ENCODE results near the gene MAP3K14. TPM values are rescaled to one million over a fixed set of nuclear protein-coding genes. Genes with fewer than 3 reads are reported as not detected.

The MAP3K14 gene
- total and polyA plus RNA-seq, 4 donors = 1.2 to 7.8 (median 4.2) TPM

DNA sequence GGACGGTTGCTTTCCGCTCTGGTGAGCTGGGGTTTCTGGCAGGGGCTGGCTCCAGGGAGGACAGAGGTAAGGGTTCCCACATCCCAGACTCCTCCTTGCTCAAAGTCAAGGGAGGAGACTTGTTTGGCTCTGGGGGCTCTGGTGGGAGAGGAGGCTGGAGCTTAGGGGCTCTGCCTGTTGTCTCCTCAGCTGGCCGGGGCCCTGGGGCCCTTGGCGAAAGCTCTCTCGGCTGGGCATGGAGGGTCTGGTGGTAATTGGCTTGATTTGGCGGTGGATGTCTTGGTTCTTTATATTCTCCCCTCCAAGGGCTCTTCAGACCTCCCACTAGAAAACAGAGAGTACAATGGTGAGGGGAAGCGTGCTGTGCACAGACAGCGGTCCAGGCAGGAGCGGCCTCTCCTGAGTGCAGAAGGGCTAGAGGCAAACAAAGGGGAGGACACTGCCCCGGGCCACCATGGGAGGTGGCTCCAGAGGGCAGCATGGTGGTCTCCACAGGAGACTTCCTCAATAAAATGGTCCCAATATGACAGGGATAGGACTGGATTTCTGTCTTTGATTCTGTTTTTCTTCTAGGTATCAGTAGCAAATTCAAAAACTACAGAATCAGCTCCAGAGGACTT, 49.3 kb downstream of the MAP3K14 start:
- H3K27ac ChIP-seq (ENCODE audit: low read depth in 1 of 2, low read length in 2 of 2) = no peak overlapping the region
- no peaks in the 10 kb centered on the region for H3K27me3 ChIP-seq (ENCODE audit: control insufficient read depth in 4 of 4, insufficient read depth in 4 of 4, low read length in 3 of 4)
- WGBS = 97% methylated on average over 10 of the region's 10 CpGs
- H3K36me3 ChIP-seq (ENCODE audit: control insufficient read depth in 4 of 4, insufficient read depth in 3 of 4, low read depth in 1 of 4, low read length in 3 of 4) = peaks cover 24 to 65% (median 46%) of the 10 kb centered on the region in 4 donors
- no peak overlapping the region for H3K9ac ChIP-seq (ENCODE audit: low read depth in 1 of 2, low read length in 2 of 2)
- DNase-seq (ENCODE audit: low spot score) = no peak
- H3K4me1 ChIP-seq (ENCODE audit: control insufficient read depth in 4 of 4, insufficient read depth in 4 of 4, low read length in 3 of 4) = peaks cover 2 to 16% (median 8%) of the 10 kb centered on the region in 4 donors
- TF ChIP-seq EGR1 (IDR thresholded peaks at IDR 0.05; ENCODE audit: low read depth in 2 of 2) (no peak), JUND (IDR thresholded peaks at IDR 0.05) (no peak), NR2F2 (IDR thresholded peaks at IDR 0.05) (no peak), ATF3 (IDR thresholded peaks at IDR 0.05) (no peak), RXRA (IDR thresholded peaks at IDR 0.05) (no peak), TAF1 (conservative IDR thresholded peaks at IDR 0.05) (no peak), HNF4A (conservative IDR thresholded peaks at IDR 0.05) (no peak), RAD21 (IDR thresholded peaks at IDR 0.05) (no peak)
- no peaks in the 10 kb centered on the region for H3K9me3 ChIP-seq (ENCODE audit: control insufficient read depth in 4 of 4, low read length in 3 of 4)
- no peak overlapping the region for H3K4me3 ChIP-seq (ENCODE audit: low read depth in 1 of 3, low read length in 3 of 3)

DNA sequence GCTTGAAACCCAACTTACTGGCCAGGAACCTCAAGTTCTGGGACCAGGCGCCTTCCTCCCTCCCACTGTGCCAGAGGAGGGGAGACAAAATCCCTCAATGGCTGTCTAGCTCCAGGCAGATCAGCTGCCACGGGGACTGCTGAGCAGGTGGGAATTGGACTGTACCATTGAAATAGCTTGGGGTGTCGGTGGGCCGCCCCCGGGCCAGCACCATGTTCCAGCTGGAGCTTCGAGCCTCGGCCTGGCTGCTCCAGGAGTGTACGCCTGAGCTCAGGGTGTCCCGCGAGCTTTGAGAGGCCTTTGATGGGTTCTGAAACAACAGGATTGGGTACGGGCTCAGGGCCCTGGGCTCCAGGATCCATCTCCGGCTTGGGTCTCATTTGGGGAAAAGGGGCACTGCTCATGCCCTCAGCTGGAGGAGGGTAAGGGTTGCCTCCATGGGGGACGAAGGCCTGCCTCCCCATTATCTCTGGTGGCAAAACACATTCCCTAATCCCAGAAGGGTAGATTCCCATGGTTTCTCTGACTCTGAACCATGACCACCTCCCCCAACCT, 50.4 kb downstream of the MAP3K14 start:
- Histone ChIP-seq H3K9ac (ENCODE audit: low read depth in 1 of 2, low read length in 2 of 2) (no peak overlapping the region), H3K4me1 (ENCODE audit: control insufficient read depth in 4 of 4, insufficient read depth in 4 of 4, low read length in 3 of 4) (peaks cover 4 to 20% (median 9%) of the 10 kb centered on the region in 4 donors), H3K27ac (ENCODE audit: low read depth in 1 of 2, low read length in 2 of 2) (no peak overlapping the region), H3K27me3 (ENCODE audit: control insufficient read depth in 4 of 4, insufficient read depth in 4 of 4, low read length in 3 of 4) (no peaks in the 10 kb centered on the region), H3K4me3 (ENCODE audit: low read depth in 1 of 3, low read length in 3 of 3) (no peak overlapping the region), H3K9me3 (ENCODE audit: control insufficient read depth in 4 of 4, low read length in 3 of 4) (no peaks in the 10 kb centered on the region), H3K36me3 (ENCODE audit: control insufficient read depth in 4 of 4, insufficient read depth in 3 of 4, low read depth in 1 of 4, low read length in 3 of 4) (peaks cover 24 to 65% (median 45%) of the 10 kb centered on the region in 4 donors)
- DNase-seq (ENCODE audit: low spot score) = no peak
- no peak for TF ChIP-seq JUND (IDR thresholded peaks at IDR 0.05)
- no peak for TF ChIP-seq CTCF (IDR thresholded peaks at IDR 0.05; ENCODE audit: low read depth, low read length, missing input control)
- TF ChIP-seq, protein P1, sequence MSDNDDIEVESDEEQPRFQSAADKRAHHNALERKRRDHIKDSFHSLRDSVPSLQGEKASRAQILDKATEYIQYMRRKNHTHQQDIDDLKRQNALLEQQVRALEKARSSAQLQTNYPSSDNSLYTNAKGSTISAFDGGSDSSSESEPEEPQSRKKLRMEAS (IDR thresholded peaks at IDR 0.05) = no peak
- 98% methylated on average over 13 of the region's 13 CpGs for WGBS

DNA sequence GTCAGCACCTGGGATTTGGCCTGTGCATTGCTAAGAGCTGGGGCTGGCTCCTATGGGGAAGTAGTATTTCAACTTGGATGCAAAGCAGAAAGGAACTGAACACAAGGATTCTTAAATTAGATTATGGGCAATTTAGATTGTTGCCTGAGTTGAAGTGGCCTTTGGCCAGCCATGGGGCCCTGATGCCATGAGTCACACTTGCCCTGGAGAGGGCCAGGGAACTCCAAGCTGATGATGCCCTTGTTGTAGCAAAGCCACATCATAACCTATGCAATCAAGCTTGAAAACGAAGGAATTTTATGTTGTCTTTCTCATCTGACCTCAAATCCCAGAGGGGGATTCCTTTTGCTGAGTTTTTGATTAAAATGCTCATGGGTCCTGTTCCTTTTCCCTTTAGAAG, 51.0 kb downstream of the MAP3K14 start:
- Histone ChIP-seq H3K4me3 (ENCODE audit: low read depth in 1 of 3, low read length in 3 of 3) (no peak overlapping the region), H3K27ac (ENCODE audit: low read depth in 1 of 2, low read length in 2 of 2) (no peak overlapping the region), H3K9me3 (ENCODE audit: control insufficient read depth in 4 of 4, low read length in 3 of 4) (no peaks in the 10 kb centered on the region), H3K9ac (ENCODE audit: low read depth in 1 of 2, low read length in 2 of 2) (no peak overlapping the region), H3K4me1 (ENCODE audit: control insufficient read depth in 4 of 4, insufficient read depth in 4 of 4, low read length in 3 of 4) (peaks cover 4 to 24% (median 11%) of the 10 kb centered on the region in 4 donors), H3K27me3 (ENCODE audit: control insufficient read depth in 4 of 4, insufficient read depth in 4 of 4, low read length in 3 of 4) (no peaks in the 10 kb centered on the region), H3K36me3 (ENCODE audit: control insufficient read depth in 4 of 4, insufficient read depth in 3 of 4, low read depth in 1 of 4, low read length in 3 of 4) (peaks cover 21 to 64% (median 44%) of the 10 kb centered on the region in 4 donors)
- 92% methylated on average over 1 of the region's 1 CpG for WGBS
- DNase-seq (ENCODE audit: low spot score) = no peak
- no peak for TF ChIP-seq ATF3 (IDR thresholded peaks at IDR 0.05)
- no peak for TF ChIP-seq YY1 (IDR thresholded peaks at IDR 0.05)
- TF ChIP-seq RAD21 (IDR thresholded peaks at IDR 0.05) = no peak
- no peak for TF ChIP-seq TAF1 (conservative IDR thresholded peaks at IDR 0.05)
- TF ChIP-seq GABPA (IDR thresholded peaks at IDR 0.05 in 1 of 2, conservative IDR thresholded peaks at IDR 0.05 in 1 of 2) = no peak
- TF ChIP-seq FOXA1 (IDR thresholded peaks at IDR 0.05) = no peak
- no peak for TF ChIP-seq FOXA2 (IDR thresholded peaks at IDR 0.05)
- TF ChIP-seq JUND (IDR thresholded peaks at IDR 0.05) = no peak
- no peak for TF ChIP-seq HNF4G (IDR thresholded peaks at IDR 0.05)
- no peak for TF ChIP-seq CTCF (IDR thresholded peaks at IDR 0.05; ENCODE audit: low read depth, low read length, missing input control)
- TF ChIP-seq EGR1 (IDR thresholded peaks at IDR 0.05; ENCODE audit: low read depth in 2 of 2) = no peak
- TF ChIP-seq HNF4A (conservative IDR thresholded peaks at IDR 0.05) = no peak
- no peak for TF ChIP-seq REST (IDR thresholded peaks at IDR 0.05)

Data from liver (tissue), 9 donors.